ES-I3 (cell line): Measurements from ENCODE around the gene R3HDML.
A peak's percentile ranks its signal among the peaks of the same experiment; 100 is the strongest.
"Not testable (repeated sequence)": the region's sequence is repeated elsewhere in the genome, so short reads cannot be mapped to it uniquely, and the experiment has no call there.

ENCODE experiments used
- H3K36me3 ChIP-seq: 2 replicates; pipeline ENCODE4 v1.6.1; 2013; ENCODE audit warnings: mild to moderate bottlenecking, low read length, control low read depth, moderate library complexity; ENCODE audit not compliant: insufficient read depth
- H3K4me1 ChIP-seq: 2 replicates; pipeline ENCODE4 v1.6.1; 2013; ENCODE audit warnings: mild to moderate bottlenecking, control low read depth, low read length; ENCODE audit not compliant: insufficient read depth
- H3K9ac ChIP-seq: 2 replicates; pipeline ENCODE4 v1.6.1; 2013; ENCODE audit warnings: low read depth, mild to moderate bottlenecking, low read length, moderate library complexity
- H3K9me3 ChIP-seq: 2 replicates; pipeline ENCODE4 v1.6.1; 2013; ENCODE audit warnings: mild to moderate bottlenecking, low read length, moderate library complexity; ENCODE audit not compliant: control insufficient read depth, insufficient read depth

The R3HDML gene

GRCh38 chr20:44310664-44311639 lies 25.9 kb upstream of the R3HDML start, which contains the start of gene FITM2:
Gene FITM2, minus strand, starts transcription at chr20:44311202. Its CDS starts 54 bp downstream, at chr20:44311148.
- no peaks in the 10 kb centered on the region for H3K4me1 ChIP-seq
- H3K9me3 ChIP-seq = no peaks in the 10 kb centered on the region
- no peaks in the 10 kb centered on the region; the same call in 1 of the 2 replicates for H3K36me3 ChIP-seq
- peak within 1 kb of the TSS; percentile 74 for H3K9ac ChIP-seq

- no peak overlapping the region for H3K9ac ChIP-seq
These were observed 22.0 kb upstream of the R3HDML start for GRCh38 chr20:44314870-44315269.

GRCh38 chr20:44319839-44320422 lies 16.9 kb upstream of the R3HDML start:
- Histone ChIP-seq H3K4me1 (no peaks in the 10 kb centered on the region; the same call in 1 of the 2 replicates), H3K36me3 (no peaks in the 10 kb centered on the region), H3K9ac (no peak overlapping the region), H3K9me3 (no peaks in the 10 kb centered on the region)

More at GRCh38 chr20:44314870-44315269, 22.0 kb upstream of the R3HDML start:
- Histone ChIP-seq H3K4me1 (no peaks in the 10 kb centered on the region), H3K9me3 (no peaks in the 10 kb centered on the region), H3K36me3 (no peaks in the 10 kb centered on the region)

GRCh38 chr20:44324343-44324742 lies 12.5 kb upstream of the R3HDML start:
- H3K36me3 ChIP-seq = no peaks in the 10 kb centered on the region
- H3K9ac ChIP-seq = no peak overlapping the region
- H3K4me1 ChIP-seq = no peaks in the 10 kb centered on the region; the same call in 1 of the 2 replicates
- H3K9me3 ChIP-seq = no peaks in the 10 kb centered on the region

GRCh38 chr20:44326391-44327159 lies 10.3 kb upstream of the R3HDML start:
- Histone ChIP-seq H3K9ac (peak overlapping the region; percentile 34; the same call in 1 of the 2 replicates), H3K9me3 (no peaks in the 10 kb centered on the region), H3K36me3 (no peaks in the 10 kb centered on the region), H3K4me1 (no peaks in the 10 kb centered on the region; the same call in 1 of the 2 replicates)

- not testable (repeated sequence) for H3K4me1 ChIP-seq, H3K9ac ChIP-seq, H3K36me3 ChIP-seq, H3K9me3 ChIP-seq
These were observed 9.1 kb upstream of the R3HDML start for GRCh38 chr20:44327748-44328147.

GRCh38 chr20:44328428-44328827 lies 8.4 kb upstream of the R3HDML start:
- Histone ChIP-seq H3K9me3 (no peaks in the 10 kb centered on the region), H3K36me3 (no peaks in the 10 kb centered on the region), H3K4me1 (no peaks in the 10 kb centered on the region; the same call in 1 of the 2 replicates), H3K9ac (no peak overlapping the region)

- Histone ChIP-seq H3K9me3 (no peaks in the 10 kb centered on the region), H3K9ac (no peak overlapping the region), H3K36me3 (no peaks in the 10 kb centered on the region), H3K4me1 (peaks cover 8% of the 10 kb centered on the region)
These were observed 5.6 kb upstream of the R3HDML start for GRCh38 chr20:44331201-44331600.

- H3K4me1 ChIP-seq = peaks cover 8% of the 10 kb centered on the region
- H3K9me3 ChIP-seq = no peaks in the 10 kb centered on the region
- H3K36me3 ChIP-seq = no peaks in the 10 kb centered on the region
- no peak overlapping the region for H3K9ac ChIP-seq
These were observed 2.5 kb upstream of the R3HDML start for GRCh38 chr20:44334306-44334705.

- no peaks in the 10 kb centered on the region for H3K36me3 ChIP-seq
- no peaks in the 10 kb centered on the region for H3K9me3 ChIP-seq
- no peak overlapping the region for H3K9ac ChIP-seq
- peaks cover 8% of the 10 kb centered on the region for H3K4me1 ChIP-seq
These were observed 2.1 kb upstream of the R3HDML start for GRCh38 chr20:44334709-44335108.

- Histone ChIP-seq H3K9ac (0 out of 2 replicates have a peak overlapping the region, but pooled peaks have one; percentile 20), H3K36me3 (no peaks in the 10 kb centered on the region), H3K9me3 (no peaks in the 10 kb centered on the region), H3K4me1 (peaks cover 8% of the 10 kb centered on the region)
These were observed 1.2 kb upstream of the R3HDML start for GRCh38 chr20:44335675-44336074.

GRCh38 chr20:44336086-44336485 lies 757 bp upstream of the R3HDML start:
- Histone ChIP-seq H3K4me1 (peaks cover 8% of the 10 kb centered on the region), H3K9me3 (no peaks in the 10 kb centered on the region), H3K36me3 (no peaks in the 10 kb centered on the region), H3K9ac (peak overlapping the region; percentile 20)

- Histone ChIP-seq H3K9ac (no peak overlapping the region), H3K9me3 (no peaks in the 10 kb centered on the region), H3K4me1 (no peaks in the 10 kb centered on the region; the same call in 1 of the 2 replicates), H3K36me3 (no peaks in the 10 kb centered on the region)
These were observed 5.4 kb downstream of the R3HDML start for GRCh38 chr20:44342248-44342647.

- H3K4me1 ChIP-seq = no peaks in the 10 kb centered on the region; the same call in 1 of the 2 replicates
- no peaks in the 10 kb centered on the region for H3K9me3 ChIP-seq
- H3K9ac ChIP-seq = no peak overlapping the region
- H3K36me3 ChIP-seq = no peaks in the 10 kb centered on the region
These were observed 6.4 kb downstream of the R3HDML start for GRCh38 chr20:44343162-44343675.
